Limb (tissue), 2 donors: ENCODE measurements around the gene MTUS2.
A peak's percentile ranks its signal among the peaks of the same experiment; 100 is the strongest.

Experiments
- DNase-seq, 2 donors: peaks; one replicate each; pipeline ENCODE4 v3.0.0-alpha.2; 2016; ENCODE audit errors: extremely low spot score in 2 of 2

The MTUS2 gene

GRCh38 chr13:29446016-29446415 lies 625.9 kb downstream of the MTUS2 start:
- DNase-seq = no peak

- no peak for DNase-seq
Measured at GRCh38 chr13:29448174-29448573, 628.0 kb downstream of the MTUS2 start.

GRCh38 chr13:29449726-29450125 lies 629.6 kb downstream of the MTUS2 start:
- DNase-seq = no peak

GRCh38 chr13:29451976-29452375 lies 631.8 kb downstream of the MTUS2 start:
- no peak for DNase-seq

GRCh38 chr13:29452773-29453616 lies 632.9 kb downstream of the MTUS2 start:
- DNase-seq = no peak

- no peak for DNase-seq
Measured at GRCh38 chr13:29453617-29454011, 633.5 kb downstream of the MTUS2 start.

GRCh38 chr13:29454931-29455481 lies 634.9 kb downstream of the MTUS2 start:
- DNase-seq = no peak

GRCh38 chr13:29456419-29456818 lies 636.3 kb downstream of the MTUS2 start:
- no peak for DNase-seq

GRCh38 chr13:29457299-29457698 lies 637.2 kb downstream of the MTUS2 start:
- DNase-seq = no peak

GRCh38 chr13:29458419-29458818 lies 638.3 kb downstream of the MTUS2 start:
- DNase-seq = no peak

- DNase-seq = no peak
Measured at GRCh38 chr13:29459813-29460355, 639.7 kb downstream of the MTUS2 start.

GRCh38 chr13:29464105-29464679 lies 644.1 kb downstream of the MTUS2 start:
- no peak for DNase-seq

GRCh38 chr13:29465741-29466293 lies 645.7 kb downstream of the MTUS2 start:
- DNase-seq = peak in 1 of 2 donors; percentile 18

- DNase-seq = no peak
Measured at GRCh38 chr13:29471551-29471950, 651.4 kb downstream of the MTUS2 start.

GRCh38 chr13:29472332-29472961 lies 652.3 kb downstream of the MTUS2 start:
- DNase-seq = no peak

GRCh38 chr13:29473166-29473565 lies 653.0 kb downstream of the MTUS2 start:
- DNase-seq = peak in 1 of 2 donors; percentile 21

GRCh38 chr13:29474991-29475390 lies 654.9 kb downstream of the MTUS2 start:
- DNase-seq = no peak

- DNase-seq = no peak
Measured at GRCh38 chr13:29476046-29476445, 655.9 kb downstream of the MTUS2 start.

- DNase-seq = no peak
Measured at GRCh38 chr13:29479716-29480492, 659.8 kb downstream of the MTUS2 start.

GRCh38 chr13:29480893-29481525 lies 660.9 kb downstream of the MTUS2 start:
- DNase-seq = no peak
